RPMI8226 (cell line): ENCODE measurements around the gene GNPAT.
"Not testable (repeated sequence)": the region's sequence is repeated elsewhere in the genome, so short reads cannot be mapped to it uniquely, and the experiment has no call there.

ENCODE experiments used
- DNase-seq: peaks from one replicate; pipeline ENCODE4 v3.0.0-alpha.2; 2015

The GNPAT gene

GRCh38 chr1:231240883-231241735, at the start of gene GNPAT:
Gene GNPAT (plus strand): TSS chr1:231241212. CDS start chr1:231241379, 167 bp downstream.
- DNase-seq, result peak; percentile 94

DNA sequence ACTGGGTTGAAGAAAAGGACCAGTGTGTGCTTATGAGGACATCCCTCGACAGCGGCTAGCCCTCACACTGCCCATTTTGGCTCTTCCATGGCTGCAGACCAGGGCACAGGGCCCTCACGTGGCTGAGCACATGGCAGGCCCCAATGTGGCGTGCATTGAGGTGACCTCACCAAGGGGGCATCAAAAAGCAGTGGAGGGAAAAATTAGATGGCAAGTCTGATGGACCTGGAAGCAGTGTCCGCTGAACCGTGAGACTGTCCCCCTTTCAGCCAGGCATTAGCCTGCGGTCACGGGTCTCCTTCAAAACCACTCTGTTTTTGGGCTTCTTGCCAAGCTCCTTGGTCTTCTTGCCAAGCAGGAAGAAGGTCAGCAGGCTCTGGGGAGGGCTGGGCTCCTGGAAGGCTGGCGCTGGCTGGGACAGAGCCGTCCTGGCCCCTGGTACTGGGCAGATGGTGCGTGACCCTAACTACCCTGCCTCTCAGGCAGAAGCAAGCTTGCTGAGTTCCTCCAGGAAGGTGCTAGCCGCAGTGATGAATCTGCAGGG, 48.3 kb upstream of the GNPAT start:
- peak; percentile 61 for DNase-seq

DNA sequence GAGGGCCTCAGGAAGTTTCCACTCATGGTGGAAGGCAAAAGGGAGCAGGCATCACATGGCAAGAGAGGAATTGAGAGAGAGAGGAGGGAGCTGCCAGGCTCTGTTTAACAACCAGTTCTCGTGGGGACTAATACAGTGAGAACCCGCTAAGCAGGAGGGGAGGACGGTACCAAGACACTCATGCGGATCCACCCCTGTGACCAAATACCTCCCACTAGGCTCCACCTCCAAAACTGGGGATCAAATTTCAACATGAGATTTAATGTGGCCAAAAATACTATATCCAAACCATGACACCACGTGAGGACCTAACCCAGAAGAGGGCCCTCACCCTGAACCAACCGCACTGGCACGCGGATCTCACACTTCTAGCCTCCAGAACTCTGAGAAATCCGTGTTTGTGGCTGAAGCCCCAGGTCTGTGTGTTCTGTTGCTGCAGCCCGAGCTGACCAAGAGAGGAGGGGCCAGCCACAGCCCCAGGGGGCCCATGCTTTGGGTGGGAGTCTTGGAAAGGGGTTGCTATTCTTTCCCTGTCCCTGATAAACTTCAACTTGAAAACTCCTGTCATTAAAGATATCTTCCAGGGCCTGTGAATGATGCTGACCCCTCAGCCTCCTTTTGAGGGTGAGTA, 47.2 kb upstream of the GNPAT start:
- DNase-seq, result no peak

DNA sequence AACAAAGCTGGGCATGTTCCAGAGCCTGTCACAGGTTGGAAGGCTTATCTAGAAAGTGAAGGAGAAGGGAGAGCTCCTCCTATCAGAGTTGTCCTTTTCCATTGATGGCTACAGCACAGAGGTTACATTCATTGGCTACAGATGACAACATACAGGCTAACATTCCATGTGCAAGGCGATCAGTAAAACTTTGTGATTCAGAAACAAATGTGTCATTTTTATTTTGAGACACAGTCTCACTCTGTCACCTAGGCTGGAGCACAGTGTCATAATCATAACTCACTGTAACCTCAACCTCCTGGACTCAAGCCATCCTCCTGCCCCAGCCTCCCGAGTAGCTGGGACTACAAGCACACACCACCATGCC, 46.6 kb upstream of the GNPAT start:
- no peak for DNase-seq

DNA sequence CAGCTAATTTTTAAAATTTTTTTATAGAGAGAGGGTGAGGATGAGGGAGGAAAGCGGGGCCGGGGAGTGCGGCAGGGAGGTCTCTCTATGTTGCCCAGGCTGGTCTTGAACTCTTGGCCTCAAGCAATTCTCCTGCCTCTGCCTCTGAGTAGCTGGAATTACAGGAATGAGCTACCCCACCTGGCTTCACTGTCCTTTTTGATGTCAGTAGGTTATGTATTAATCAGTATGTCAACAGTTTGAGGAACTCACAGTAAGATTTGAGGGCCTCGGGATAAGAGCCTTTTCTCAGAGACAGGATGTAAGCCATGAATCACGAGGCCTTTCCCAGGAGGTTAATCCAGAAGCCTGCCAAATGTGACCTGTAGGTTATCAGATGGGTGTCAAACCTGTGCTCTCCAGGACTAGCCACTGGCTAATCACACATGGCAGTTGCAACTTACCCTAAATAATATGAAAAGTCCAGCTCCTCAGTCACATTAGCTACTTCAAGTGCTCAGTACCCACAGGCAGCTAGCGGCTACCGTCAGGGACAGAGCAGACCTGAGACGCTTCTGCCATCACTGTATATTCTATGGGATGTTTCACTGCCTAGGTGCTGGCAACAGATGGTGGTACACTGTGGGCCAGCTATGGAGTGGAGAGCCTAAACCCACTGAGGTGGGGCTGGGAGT, 46.0 kb upstream of the GNPAT start:
- DNase-seq, result no peak

DNA sequence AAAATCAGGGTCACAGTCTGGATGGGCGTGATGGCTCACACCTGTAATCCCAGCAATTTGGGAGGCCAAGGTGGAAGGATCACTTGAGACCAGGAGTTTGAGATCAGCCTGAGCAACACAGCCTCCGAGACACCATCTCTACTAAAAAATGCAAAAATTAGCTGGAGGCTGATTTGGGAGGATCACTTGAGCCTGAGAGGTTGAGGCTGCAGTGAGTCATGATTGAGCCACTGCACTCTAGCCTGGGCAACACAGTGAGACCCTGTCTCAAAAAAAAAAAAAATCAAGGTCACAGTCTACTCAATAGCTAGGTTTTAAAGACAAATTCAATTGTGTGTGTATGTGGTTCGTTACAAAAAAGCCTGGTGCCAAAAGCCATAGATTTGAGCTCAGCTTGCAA, 44.7 kb upstream of the GNPAT start:
- no peak for DNase-seq

DNA sequence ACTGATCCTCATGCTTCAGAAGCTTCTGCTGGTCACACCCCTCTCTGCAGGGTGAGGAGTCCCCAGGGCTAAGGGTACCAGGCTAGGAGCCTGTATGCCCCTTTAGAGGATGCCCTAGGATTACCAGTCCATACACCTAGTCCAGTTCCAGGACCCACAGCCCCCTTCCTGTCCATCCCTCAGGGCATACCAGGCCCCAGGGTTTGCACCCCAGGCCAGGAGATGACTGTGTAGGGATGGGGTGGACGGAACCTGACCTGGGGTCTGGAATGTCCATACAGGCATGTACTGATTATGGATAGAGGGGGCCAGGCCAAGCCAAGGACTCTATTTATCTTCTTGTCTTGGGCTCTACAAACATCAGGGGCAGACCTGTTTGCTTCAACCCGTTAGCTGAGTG, 44.3 kb upstream of the GNPAT start:
- no peak for DNase-seq

DNA sequence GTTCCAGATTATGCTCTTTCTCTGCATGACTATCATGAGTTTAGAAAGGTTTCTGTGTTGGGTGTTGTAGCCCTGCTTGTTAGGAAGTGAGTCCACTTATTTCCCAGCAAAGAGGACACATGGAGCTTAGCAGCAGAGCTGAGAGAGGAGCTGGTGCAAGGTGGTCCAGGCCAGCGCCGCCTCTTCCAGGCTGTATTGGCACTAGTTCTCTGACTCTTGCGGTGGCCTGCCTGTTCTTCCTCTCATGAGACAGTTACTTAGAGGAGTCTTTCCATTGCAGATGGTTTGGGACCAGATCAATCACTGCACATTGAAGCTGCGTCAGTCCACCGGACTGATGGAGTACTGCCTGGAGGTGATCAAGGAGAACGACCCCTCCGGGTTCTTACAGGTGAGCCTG, 41.1 kb upstream of the GNPAT start:
- no peak for DNase-seq

- DNase-seq, result no peak
These were observed 40.5 kb upstream of the GNPAT start for GRCh38 chr1:231200388-231201031.

DNA sequence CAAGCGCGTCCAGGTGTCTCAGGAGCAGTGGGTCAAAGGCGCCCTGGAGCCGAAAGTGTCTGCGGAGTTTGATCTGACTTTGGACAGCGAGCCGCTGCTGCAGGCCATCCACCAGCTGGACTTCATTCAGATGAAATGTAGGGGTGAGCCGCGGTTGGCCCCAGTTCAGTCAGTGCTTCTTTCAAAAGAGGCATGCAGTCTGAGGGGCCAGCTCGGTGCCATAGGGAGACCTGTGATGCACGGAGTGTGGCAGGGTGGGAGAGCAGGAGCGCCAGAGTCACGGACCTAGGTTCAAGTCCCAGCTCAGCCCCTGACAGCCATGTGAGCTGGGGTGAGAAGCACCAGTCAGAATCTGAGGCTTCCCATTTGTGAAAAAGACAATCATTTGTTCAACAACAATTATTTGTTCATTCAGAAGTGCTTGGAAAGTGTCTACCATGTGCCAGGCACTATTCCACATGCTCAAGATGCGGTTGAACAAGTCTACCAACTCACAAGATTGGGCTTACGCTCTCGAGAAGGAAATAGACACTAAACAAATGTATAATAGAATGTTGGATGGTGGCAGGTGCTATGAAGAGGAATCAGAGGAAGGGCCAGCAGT, 39.5 kb upstream of the GNPAT start:
- no peak for DNase-seq

GRCh38 chr1:231201979-231202633, 38.9 kb upstream of the GNPAT start:
- DNase-seq, result no peak

DNA sequence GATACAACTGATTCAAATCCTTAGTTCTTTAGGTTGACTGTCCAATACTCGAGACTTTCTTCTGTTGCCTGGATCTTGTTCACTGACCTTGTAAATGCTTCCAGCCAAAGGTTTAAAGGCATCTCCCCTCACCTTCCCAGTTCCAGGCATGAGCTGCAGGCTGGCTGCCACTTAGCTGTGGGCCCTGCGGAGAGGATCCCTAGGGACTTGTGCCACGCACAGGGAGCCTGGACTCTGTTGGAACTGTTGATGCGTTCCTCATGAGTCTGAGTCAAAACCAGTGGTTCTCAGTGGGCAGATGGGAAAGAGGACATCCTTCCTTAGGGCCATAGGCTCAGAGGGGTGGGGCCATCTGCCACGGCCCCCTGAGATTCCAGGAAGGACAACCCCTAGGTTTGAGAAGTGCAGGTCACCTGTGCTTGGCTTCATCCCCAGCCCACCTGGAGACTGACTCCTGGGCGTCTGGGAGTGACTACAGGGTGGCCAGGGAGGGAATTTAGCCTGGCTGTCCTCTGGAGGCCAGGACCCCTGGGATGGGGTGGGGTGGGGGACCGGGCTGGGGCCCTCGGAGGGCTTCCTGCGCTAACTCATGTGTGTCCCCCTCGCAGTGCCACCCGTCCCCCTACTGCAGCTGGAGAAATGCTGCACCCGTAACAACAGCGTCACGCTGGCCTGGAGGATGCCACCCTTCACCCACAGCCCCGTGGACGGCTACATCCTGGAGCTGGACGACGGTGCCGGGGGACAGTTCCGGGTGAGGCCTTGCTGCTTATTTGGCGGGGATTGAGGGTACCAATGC, 37.6 kb upstream of the GNPAT start:
- no peak for DNase-seq

DNA sequence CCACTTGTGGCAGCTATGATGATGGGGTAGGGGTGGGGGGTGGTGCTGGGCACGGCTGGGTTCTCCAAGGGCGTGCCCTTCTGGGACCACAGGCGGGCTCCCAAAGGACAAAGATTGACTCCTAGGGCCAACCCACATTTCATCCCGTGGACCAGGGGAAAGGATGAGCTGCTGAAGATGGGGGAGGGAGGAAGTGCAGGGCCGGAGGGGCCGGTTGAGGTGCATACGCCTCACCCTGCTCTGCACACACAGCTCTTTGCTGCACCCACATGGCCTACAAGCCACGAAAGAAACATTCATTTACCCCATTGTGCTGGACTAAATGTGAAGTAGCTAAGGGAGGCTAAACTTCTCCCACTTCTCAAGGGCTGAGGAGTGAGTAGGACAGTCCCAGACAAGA, 34.2 kb upstream of the GNPAT start:
- no peak for DNase-seq

DNA sequence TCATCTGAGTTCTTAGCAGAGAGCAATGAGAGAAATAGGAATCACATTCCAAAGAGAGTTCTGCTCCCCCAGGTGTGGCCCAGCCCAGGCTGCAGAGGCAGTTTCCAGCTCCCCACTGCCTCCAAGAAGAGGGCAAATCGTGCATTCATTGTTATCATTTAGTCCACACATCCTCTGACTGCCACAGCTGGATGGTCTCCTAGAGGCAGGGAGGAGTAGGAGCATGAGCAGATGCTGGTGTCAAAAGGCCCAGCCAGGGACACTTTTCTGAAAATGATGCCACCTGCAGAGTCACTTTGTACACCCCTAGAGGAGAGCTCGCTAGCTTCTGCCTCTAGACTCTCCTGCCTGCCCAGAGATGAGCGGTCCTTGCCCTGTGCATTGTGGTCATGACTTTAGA, 33.6 kb upstream of the GNPAT start:
- peak; percentile 43 for DNase-seq

- DNase-seq, result no peak
These were observed 32.0 kb upstream of the GNPAT start for GRCh38 chr1:231208980-231209379.

GRCh38 chr1:231209531-231209930, 31.5 kb upstream of the GNPAT start:
- no peak for DNase-seq

DNA sequence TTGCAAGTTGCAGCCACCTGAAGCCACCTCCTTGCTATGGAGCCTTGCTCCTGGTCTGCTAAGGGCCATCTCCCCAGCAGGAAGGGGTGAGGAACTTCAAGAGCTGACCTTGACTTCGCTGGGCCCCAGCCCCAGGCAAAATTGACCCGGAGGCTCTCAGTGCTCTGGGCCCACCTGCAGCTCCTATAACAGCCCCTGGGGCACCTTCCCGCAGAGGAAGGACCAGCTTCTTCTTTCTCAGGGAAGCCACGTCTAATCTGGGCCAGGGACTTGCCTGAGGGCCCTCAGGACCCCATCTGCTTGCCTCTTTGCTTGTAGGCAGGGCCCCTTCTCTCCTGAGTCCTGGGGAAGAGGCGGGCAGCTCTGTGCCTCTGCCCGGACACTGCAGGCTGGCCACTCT, 30.9 kb upstream of the GNPAT start:
- DNase-seq, result no peak

GRCh38 chr1:231211005-231211857, 29.8 kb upstream of the GNPAT start:
- peak; percentile 96 for DNase-seq

GRCh38 chr1:231212301-231212700, 28.7 kb upstream of the GNPAT start:
- not testable (repeated sequence) for DNase-seq

GRCh38 chr1:231213831-231214573, 27.0 kb upstream of the GNPAT start:
- no peak for DNase-seq
